HEK293 (cell line): ENCODE results near the gene ANKRD6.

Source experiments
- KLF16 ChIP-seq: fragments of 450-650 bp; formaldehyde crosslinking; IDR thresholded peaks from 2 replicates; pipeline ENCODE4 v1.5.1; 2017; ENCODE audit warnings: missing biosample characterization, missing genetic modification characterization
- WT1 ChIP-seq: fragments of 450-650 bp; formaldehyde crosslinking; IDR thresholded peaks from 2 replicates; pipeline ENCODE4 v1.5.1; 2016; ENCODE audit warnings: missing biosample characterization, missing genetic modification characterization
- YY1 ChIP-seq: fragments of 450-650 bp; formaldehyde crosslinking; IDR thresholded peaks from 2 replicates; pipeline ENCODE4 v1.5.1; 2018; ENCODE audit warnings: missing biosample characterization, missing genetic modification characterization
- ZNF350 ChIP-seq: fragments of 450-650 bp; formaldehyde crosslinking; IDR thresholded peaks from 2 replicates; pipeline ENCODE4 v1.5.0; 2017; ENCODE audit warnings: missing biosample characterization, mild to moderate bottlenecking, missing genetic modification characterization
- ZNF416 ChIP-seq: fragments of 450-650 bp; formaldehyde crosslinking; IDR thresholded peaks from 2 replicates; pipeline ENCODE4 v1.5.1; 2016; ENCODE audit warnings: missing biosample characterization, missing genetic modification characterization
- ZNF558 ChIP-seq: fragments of 450-650 bp; formaldehyde crosslinking; IDR thresholded peaks from 2 replicates; pipeline ENCODE4 v1.5.1; 2016; ENCODE audit warnings: missing biosample characterization, missing genetic modification characterization
- ZNF670 ChIP-seq: fragments of 450-650 bp; formaldehyde crosslinking; IDR thresholded peaks from 2 replicates; pipeline ENCODE4 v1.5.1; 2016; ENCODE audit warnings: missing biosample characterization, missing genetic modification characterization, low read depth
- TF ChIP-seq, protein P1 (sequence below): sonication (generic); formaldehyde crosslinking; IDR thresholded peaks from 2 replicates; pipeline ENCODE4 v1.8.1; 2022; ENCODE audit warnings: mild to moderate bottlenecking, moderate library complexity, missing genetic modification reagents
- TF ChIP-seq, protein P2 (sequence below): fragments of 450-650 bp; formaldehyde crosslinking; IDR thresholded peaks from 2 replicates; pipeline ENCODE4 v1.5.1; 2016; ENCODE audit warnings: missing biosample characterization, missing genetic modification characterization
- TF ChIP-seq, protein P3 (sequence below): fragments of 450-650 bp; formaldehyde crosslinking; IDR thresholded peaks from 2 replicates; pipeline ENCODE4 v1.5.1; 2016; ENCODE audit warnings: missing biosample characterization, missing genetic modification characterization
- TF ChIP-seq, protein P4 (sequence below): IDR thresholded peaks from 2 replicates; pipeline ENCODE4 v1.6.1; 2011; ENCODE audit warnings: mild to moderate bottlenecking, low read depth, low read length, borderline replicate concordance
- TF ChIP-seq, protein P5 (sequence below): fragments of 450-650 bp; formaldehyde crosslinking; IDR thresholded peaks from 2 replicates; pipeline ENCODE4 v1.5.1; 2016; ENCODE audit warnings: missing biosample characterization, missing genetic modification characterization, borderline replicate concordance

DNA sequence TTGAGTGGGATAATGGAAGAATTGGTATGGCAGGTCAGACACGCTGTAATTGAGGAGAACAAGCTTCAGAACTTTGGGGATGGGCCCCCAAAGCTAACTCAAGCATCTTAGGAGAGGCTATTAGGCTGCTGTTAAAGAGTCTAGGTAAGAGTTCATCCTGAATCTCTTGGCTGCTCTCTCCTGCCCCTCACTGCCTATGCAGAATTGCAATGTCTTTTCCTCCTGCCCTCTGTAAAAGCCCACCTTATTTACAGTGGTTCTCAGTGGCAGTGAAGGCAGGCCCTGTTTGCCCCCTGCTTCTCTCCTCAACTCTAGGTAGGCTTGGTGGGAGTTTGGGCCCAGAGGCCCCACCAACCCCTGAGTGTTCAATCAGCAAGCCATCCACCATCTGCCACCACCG is 150.6 kb downstream of the ANKRD6 start:
- TF ChIP-seq, protein P1, sequence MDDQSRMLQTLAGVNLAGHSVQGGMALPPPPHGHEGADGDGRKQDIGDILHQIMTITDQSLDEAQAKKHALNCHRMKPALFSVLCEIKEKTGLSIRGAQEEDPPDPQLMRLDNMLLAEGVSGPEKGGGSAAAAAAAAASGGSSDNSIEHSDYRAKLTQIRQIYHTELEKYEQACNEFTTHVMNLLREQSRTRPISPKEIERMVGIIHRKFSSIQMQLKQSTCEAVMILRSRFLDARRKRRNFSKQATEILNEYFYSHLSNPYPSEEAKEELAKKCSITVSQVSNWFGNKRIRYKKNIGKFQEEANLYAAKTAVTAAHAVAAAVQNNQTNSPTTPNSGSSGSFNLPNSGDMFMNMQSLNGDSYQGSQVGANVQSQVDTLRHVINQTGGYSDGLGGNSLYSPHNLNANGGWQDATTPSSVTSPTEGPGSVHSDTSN (CRISPR knock-in tag), result no peak
- no peak for TF ChIP-seq ZNF558 (tag by site-specific recombination)
- no peak for TF ChIP-seq KLF16 (tag by site-specific recombination)
- TF ChIP-seq, protein P2, sequence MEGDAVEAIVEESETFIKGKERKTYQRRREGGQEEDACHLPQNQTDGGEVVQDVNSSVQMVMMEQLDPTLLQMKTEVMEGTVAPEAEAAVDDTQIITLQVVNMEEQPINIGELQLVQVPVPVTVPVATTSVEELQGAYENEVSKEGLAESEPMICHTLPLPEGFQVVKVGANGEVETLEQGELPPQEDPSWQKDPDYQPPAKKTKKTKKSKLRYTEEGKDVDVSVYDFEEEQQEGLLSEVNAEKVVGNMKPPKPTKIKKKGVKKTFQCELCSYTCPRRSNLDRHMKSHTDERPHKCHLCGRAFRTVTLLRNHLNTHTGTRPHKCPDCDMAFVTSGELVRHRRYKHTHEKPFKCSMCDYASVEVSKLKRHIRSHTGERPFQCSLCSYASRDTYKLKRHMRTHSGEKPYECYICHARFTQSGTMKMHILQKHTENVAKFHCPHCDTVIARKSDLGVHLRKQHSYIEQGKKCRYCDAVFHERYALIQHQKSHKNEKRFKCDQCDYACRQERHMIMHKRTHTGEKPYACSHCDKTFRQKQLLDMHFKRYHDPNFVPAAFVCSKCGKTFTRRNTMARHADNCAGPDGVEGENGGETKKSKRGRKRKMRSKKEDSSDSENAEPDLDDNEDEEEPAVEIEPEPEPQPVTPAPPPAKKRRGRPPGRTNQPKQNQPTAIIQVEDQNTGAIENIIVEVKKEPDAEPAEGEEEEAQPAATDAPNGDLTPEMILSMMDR (tag by site-specific recombination), result no peak
- TF ChIP-seq, protein P3, sequence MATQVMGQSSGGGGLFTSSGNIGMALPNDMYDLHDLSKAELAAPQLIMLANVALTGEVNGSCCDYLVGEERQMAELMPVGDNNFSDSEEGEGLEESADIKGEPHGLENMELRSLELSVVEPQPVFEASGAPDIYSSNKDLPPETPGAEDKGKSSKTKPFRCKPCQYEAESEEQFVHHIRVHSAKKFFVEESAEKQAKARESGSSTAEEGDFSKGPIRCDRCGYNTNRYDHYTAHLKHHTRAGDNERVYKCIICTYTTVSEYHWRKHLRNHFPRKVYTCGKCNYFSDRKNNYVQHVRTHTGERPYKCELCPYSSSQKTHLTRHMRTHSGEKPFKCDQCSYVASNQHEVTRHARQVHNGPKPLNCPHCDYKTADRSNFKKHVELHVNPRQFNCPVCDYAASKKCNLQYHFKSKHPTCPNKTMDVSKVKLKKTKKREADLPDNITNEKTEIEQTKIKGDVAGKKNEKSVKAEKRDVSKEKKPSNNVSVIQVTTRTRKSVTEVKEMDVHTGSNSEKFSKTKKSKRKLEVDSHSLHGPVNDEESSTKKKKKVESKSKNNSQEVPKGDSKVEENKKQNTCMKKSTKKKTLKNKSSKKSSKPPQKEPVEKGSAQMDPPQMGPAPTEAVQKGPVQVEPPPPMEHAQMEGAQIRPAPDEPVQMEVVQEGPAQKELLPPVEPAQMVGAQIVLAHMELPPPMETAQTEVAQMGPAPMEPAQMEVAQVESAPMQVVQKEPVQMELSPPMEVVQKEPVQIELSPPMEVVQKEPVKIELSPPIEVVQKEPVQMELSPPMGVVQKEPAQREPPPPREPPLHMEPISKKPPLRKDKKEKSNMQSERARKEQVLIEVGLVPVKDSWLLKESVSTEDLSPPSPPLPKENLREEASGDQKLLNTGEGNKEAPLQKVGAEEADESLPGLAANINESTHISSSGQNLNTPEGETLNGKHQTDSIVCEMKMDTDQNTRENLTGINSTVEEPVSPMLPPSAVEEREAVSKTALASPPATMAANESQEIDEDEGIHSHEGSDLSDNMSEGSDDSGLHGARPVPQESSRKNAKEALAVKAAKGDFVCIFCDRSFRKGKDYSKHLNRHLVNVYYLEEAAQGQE (tag by site-specific recombination), result no peak
- TF ChIP-seq ZNF350, result no peak
- no peak for TF ChIP-seq WT1 (tag by site-specific recombination)
- TF ChIP-seq, protein P4, sequence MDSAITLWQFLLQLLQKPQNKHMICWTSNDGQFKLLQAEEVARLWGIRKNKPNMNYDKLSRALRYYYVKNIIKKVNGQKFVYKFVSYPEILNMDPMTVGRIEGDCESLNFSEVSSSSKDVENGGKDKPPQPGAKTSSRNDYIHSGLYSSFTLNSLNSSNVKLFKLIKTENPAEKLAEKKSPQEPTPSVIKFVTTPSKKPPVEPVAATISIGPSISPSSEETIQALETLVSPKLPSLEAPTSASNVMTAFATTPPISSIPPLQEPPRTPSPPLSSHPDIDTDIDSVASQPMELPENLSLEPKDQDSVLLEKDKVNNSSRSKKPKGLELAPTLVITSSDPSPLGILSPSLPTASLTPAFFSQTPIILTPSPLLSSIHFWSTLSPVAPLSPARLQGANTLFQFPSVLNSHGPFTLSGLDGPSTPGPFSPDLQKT, result no peak
- TF ChIP-seq YY1 (tag by site-specific recombination), result no peak
- TF ChIP-seq ZNF416 (tag by site-specific recombination), result no peak
- TF ChIP-seq, protein P5, sequence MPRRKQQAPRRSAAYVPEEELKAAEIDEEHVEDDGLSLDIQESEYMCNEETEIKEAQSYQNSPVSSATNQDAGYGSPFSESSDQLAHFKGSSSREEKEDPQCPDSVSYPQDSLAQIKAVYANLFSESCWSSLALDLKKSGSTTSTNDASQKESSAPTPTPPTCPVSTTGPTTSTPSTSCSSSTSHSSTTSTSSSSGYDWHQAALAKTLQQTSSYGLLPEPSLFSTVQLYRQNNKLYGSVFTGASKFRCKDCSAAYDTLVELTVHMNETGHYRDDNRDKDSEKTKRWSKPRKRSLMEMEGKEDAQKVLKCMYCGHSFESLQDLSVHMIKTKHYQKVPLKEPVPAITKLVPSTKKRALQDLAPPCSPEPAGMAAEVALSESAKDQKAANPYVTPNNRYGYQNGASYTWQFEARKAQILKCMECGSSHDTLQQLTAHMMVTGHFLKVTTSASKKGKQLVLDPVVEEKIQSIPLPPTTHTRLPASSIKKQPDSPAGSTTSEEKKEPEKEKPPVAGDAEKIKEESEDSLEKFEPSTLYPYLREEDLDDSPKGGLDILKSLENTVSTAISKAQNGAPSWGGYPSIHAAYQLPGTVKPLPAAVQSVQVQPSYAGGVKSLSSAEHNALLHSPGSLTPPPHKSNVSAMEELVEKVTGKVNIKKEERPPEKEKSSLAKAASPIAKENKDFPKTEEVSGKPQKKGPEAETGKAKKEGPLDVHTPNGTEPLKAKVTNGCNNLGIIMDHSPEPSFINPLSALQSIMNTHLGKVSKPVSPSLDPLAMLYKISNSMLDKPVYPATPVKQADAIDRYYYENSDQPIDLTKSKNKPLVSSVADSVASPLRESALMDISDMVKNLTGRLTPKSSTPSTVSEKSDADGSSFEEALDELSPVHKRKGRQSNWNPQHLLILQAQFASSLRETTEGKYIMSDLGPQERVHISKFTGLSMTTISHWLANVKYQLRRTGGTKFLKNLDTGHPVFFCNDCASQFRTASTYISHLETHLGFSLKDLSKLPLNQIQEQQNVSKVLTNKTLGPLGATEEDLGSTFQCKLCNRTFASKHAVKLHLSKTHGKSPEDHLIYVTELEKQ, result no peak
- TF ChIP-seq ZNF670 (tag by site-specific recombination), result no peak
